Endothelial cell of umbilical vein (primary cell): ENCODE data around the gene UST. TPM values are rescaled to one million over a fixed set of nuclear protein-coding genes. Genes with fewer than 3 reads are reported as not detected.

Experiments used
- BruUV-seq: library from RNA; stranded (reverse); fragments of 400-500 nt; replicated peaks from 2 replicates; lab custom pipeline; 2021; lab: Mats Ljungman, UMichigan
- CTCF ChIA-PET: fragments of 300-600, 350-600 bp; sonication (Branson Sonifier 250); formaldehyde crosslinking; loops from one replicate; lab custom pipeline; 2021; ENCODE audit warnings: antibody characterized with exemption, inconsistent platforms; lab: Charles Lee
- POLR2A ChIA-PET: fragments of 300-600, 350-600 bp; sonication (Branson Sonifier 250); formaldehyde crosslinking; loops from one replicate; lab custom pipeline; 2021; ENCODE audit warnings: antibody characterized with exemption, inconsistent platforms; lab: Charles Lee
- DNase-seq: peaks from one replicate; pipeline ENCODE4 v3.0.0-alpha.2; 2011; ENCODE audit warnings: low read depth, low spot score
- FAIRE-seq: peaks from 2 replicates; lab custom pipeline; 2011; peaks lifted over from hg19 to GRCh38; lab: Jason Lieb, UNC
- H2AFZ ChIP-seq: 2 replicates; pipeline ENCODE4 v1.6.0; 2012; ENCODE audit warnings: low read depth, low read length, control low read depth, inconsistent platforms
- H3K27ac ChIP-seq: 2 replicates; pipeline ENCODE4 v1.5.1; 2011; ENCODE audit warnings: low read depth, mild to moderate bottlenecking, control low read depth, low read length, moderate library complexity; ENCODE audit not compliant: insufficient read depth
- H3K27me3 ChIP-seq, 2 experiments: 2 replicates each; pipeline versions ENCODE4 v1.6.0 to v1.6.1; 2011; ENCODE audit warnings: low read length in 2 of 2, mixed read lengths in 1 of 2; ENCODE audit not compliant: control insufficient read depth in 2 of 2, insufficient read depth in 2 of 2
- H3K36me3 ChIP-seq, 2 experiments: 2 replicates in 1 of 2; 3 replicates in 1 of 2; pipeline ENCODE4 v1.5.1; 2011; ENCODE audit warnings: low read length in 2 of 2, mild to moderate bottlenecking in 1 of 2, moderate library complexity in 1 of 2; ENCODE audit not compliant: control insufficient read depth in 2 of 2, insufficient read depth in 2 of 2; ENCODE audit errors: extremely low read depth in 1 of 2
- H3K4me1 ChIP-seq: 3 replicates; pipeline ENCODE4 v1.5.1; 2011; ENCODE audit warnings: mild to moderate bottlenecking, low read length; ENCODE audit not compliant: control insufficient read depth, insufficient read depth; ENCODE audit errors: extremely low read depth
- H3K4me2 ChIP-seq: 2 replicates; pipeline ENCODE4 v1.6.1; 2011; ENCODE audit warnings: low read length, control low read depth, mixed read lengths; ENCODE audit not compliant: insufficient read depth
- H3K4me3 ChIP-seq, 3 experiments: fragments of 200-600 bp in 1 of 3; sonication (generic), shearing (Covaris generic) in 1 of 3; replicated peaks in 1 of 3; 2 replicates each; pipeline ENCODE4 v1.5.1; 2011 to 2016; ENCODE audit warnings: control low read depth in 3 of 3, low read length in 3 of 3, mild to moderate bottlenecking in 2 of 3, inconsistent platforms in 1 of 3, low read depth in 1 of 3, moderate library complexity in 1 of 3; ENCODE audit not compliant: insufficient read depth in 1 of 3
- H3K79me2 ChIP-seq: 2 replicates; pipeline ENCODE4 v1.6.0; 2012; ENCODE audit warnings: low read length, inconsistent platforms; ENCODE audit not compliant: control insufficient read depth, insufficient read depth
- H3K9ac ChIP-seq: replicated peaks from 2 replicates; pipeline ENCODE3; 2011; ENCODE audit warnings: low read length, control low read depth; ENCODE audit not compliant: insufficient read depth; ENCODE audit errors: extremely low read depth
- H3K9me1 ChIP-seq: replicated peaks from 3 replicates; pipeline ENCODE4 v1.6.0; 2011; ENCODE audit warnings: mild to moderate bottlenecking, low read length; ENCODE audit not compliant: control insufficient read depth, insufficient read depth; ENCODE audit errors: extremely low read depth
- H3K9me3 ChIP-seq: replicated peaks from 2 replicates; pipeline ENCODE4 v1.5.1; 2012; ENCODE audit warnings: low read length, inconsistent platforms; ENCODE audit not compliant: control insufficient read depth, insufficient read depth
- H4K20me1 ChIP-seq: replicated peaks from 2 replicates; pipeline ENCODE3; 2011; ENCODE audit warnings: mild to moderate bottlenecking, low read length; ENCODE audit not compliant: control insufficient read depth, insufficient read depth; ENCODE audit errors: extremely low read depth
- CTCF ChIP-seq, 2 donors: IDR thresholded peaks; 1 replicate in 1 of 2; 2 replicates in 1 of 2; pipeline ENCODE4 v1.5.1; 2011; ENCODE audit warnings: low read length in 2 of 2, mild to moderate bottlenecking in 2 of 2, moderate library complexity in 2 of 2, control low read depth in 1 of 2, inconsistent platforms in 1 of 2, low read depth in 1 of 2; ENCODE audit not compliant: insufficient read depth in 1 of 2; ENCODE audit errors: extremely low read depth in 1 of 2
- EZH2 ChIP-seq: IDR thresholded peaks from 2 replicates; pipeline ENCODE4 v1.6.1; 2012; ENCODE audit warnings: borderline replicate concordance, low read depth, mild to moderate bottlenecking, moderate library complexity, low read length, inconsistent platforms; ENCODE audit not compliant: severe bottlenecking
- FOS ChIP-seq: IDR thresholded peaks from 2 replicates; pipeline ENCODE4 v1.6.1; 2011; ENCODE audit warnings: mild to moderate bottlenecking, low read length, moderate library complexity, borderline replicate concordance; ENCODE audit not compliant: insufficient read depth
- GATA2 ChIP-seq: IDR thresholded peaks from 2 replicates; pipeline ENCODE4 v1.7.0; 2011; ENCODE audit warnings: low read depth, mild to moderate bottlenecking, moderate library complexity, mixed read lengths, low read length; ENCODE audit not compliant: insufficient read length, insufficient read depth
- JUN ChIP-seq: IDR thresholded peaks from 2 replicates; pipeline ENCODE4 v1.6.1; 2011; ENCODE audit warnings: borderline replicate concordance, low read depth; ENCODE audit not compliant: insufficient read length, insufficient read depth
- MAX ChIP-seq: IDR thresholded peaks from 2 replicates; pipeline ENCODE4 v1.6.1; 2011; ENCODE audit not compliant: insufficient read depth, insufficient read length
- MYC ChIP-seq: IDR thresholded peaks from one replicate; pipeline ENCODE4 v1.6.1; 2011; ENCODE audit warnings: mild to moderate bottlenecking, low read depth, low read length
- POLR2A ChIP-seq: IDR thresholded peaks from 2 replicates; pipeline ENCODE4 v1.6.1; 2012; ENCODE audit warnings: low read depth, mild to moderate bottlenecking, control low read depth, low read length
- POLR2AphosphoS5 ChIP-seq: IDR thresholded peaks from 2 replicates; pipeline ENCODE4 v1.6.1; 2012; ENCODE audit warnings: low read depth, mild to moderate bottlenecking, control low read depth, low read length, moderate library complexity; ENCODE audit not compliant: insufficient read depth
- dilution Hi-C: fragments of 300-500 bp; cut with MboI; formaldehyde crosslinking; loops from one replicate; pipeline ENCODE4 v1.15.0; 2019; ENCODE audit warnings: low sequenced_read_pairs; ENCODE audit not compliant: extremely low pct_ligation_motif_present
- intact Hi-C: fragments of 100-400 bp; cut with micrococcal nuclease; formaldehyde crosslinking; loops from one replicate; pipeline ENCODE4 v1.10.0; 2022
- polyA plus RNA-seq, 4 experiments: library from polyadenylated mRNA; depleted of rRNA in 3 of 4; stranded (reverse) in 3 of 4; unstranded in 1 of 4; fragments of >200 nt; gene quantifications; 2 replicates each; pipeline versions ENCODE4 v1.2.1 to v1.2.3, GENCODE V29; 2011 to 2012; ENCODE audit warnings: missing spikeins in 1 of 4
- total RNA-seq: library from RNA; stranded (reverse); gene quantifications from 2 replicates; pipeline ENCODE4 v1.2.3, GENCODE V29; 2021

UST gene
- total and polyA plus RNA-seq, 2 donors (not counting 3 experiments of a cell fraction or from before 2014, with no cell fraction given) = 0.26 to 0.84 TPM

- BruUV-seq = no TSS peak
Observed at GRCh38 chr6:148983966-148984365, 237.1 kb downstream of the UST start.

More at GRCh38 chr6:148983966-148984365, 237.1 kb downstream of the UST start:
- FAIRE-seq (no peak), DNase-seq (no peak)
- dilution Hi-C loops = no loop called here
- Histone ChIP-seq H3K79me2 (no peaks in the 10 kb centered on the region), H3K9me1 (no peaks in the 10 kb centered on the region), H3K27me3 (no peaks in the 10 kb centered on the region), H3K4me1 (no peaks in the 10 kb centered on the region), H3K4me2 (no peak overlapping the region), H3K27ac (no peak overlapping the region), H3K36me3 (no peaks in the 10 kb centered on the region), H4K20me1 (no peaks in the 10 kb centered on the region), H3K9me3 (no peaks in the 10 kb centered on the region), H3K9ac (no peak overlapping the region), H2AFZ (no peak overlapping the region), H3K4me3 (no peak overlapping the region)
- POLR2A ChIA-PET = no interaction called here
- CTCF ChIA-PET = no interaction called here
- intact Hi-C loops = no loop called here
- TF ChIP-seq GATA2 (no peak), POLR2A (no peak), MYC (no peak), CTCF (IDR thresholded peaks at IDR 0.05; ENCODE audit: extremely low read depth in 1 of 2, insufficient read depth in 1 of 2, low read depth in 1 of 2, low read length in 2 of 2) (no peak), POLR2AphosphoS5 (no peak), MAX (no peak), FOS (no peak), EZH2 (no peak), JUN (no peak)
